IMR-90 (cell line): Measurements from ENCODE around the gene RAD51B. TPM values are rescaled to one million over a fixed set of nuclear protein-coding genes. Genes with fewer than 3 reads are reported as not detected.

Source experiments
- ATAC-seq: fragments of 200-7000 bp; cut with Tn5 transposase; 2 replicates; pipeline ENCODE4 v1.9.1; 2020; ENCODE audit warnings: low read depth, mild to moderate bottlenecking, moderate library complexity
- BruUV-seq: library from RNA; stranded (reverse); fragments of 400-500 nt; replicated peaks from 2 replicates; lab custom pipeline; 2021; lab: Mats Ljungman, UMichigan
- CTCF ChIA-PET: fragments of 300-600 bp; formaldehyde crosslinking; extraction: SDS; loops from one replicate; lab custom pipeline; 2021; ENCODE audit warnings: antibody characterized with exemption; lab: Yijun Ruan, JAX
- POLR2A ChIA-PET: fragments of 300-600 bp; sonication (Branson Sonifier 250); formaldehyde crosslinking; loops from one replicate; lab custom pipeline; 2022; ENCODE audit warnings: antibody characterized with exemption; ENCODE audit not compliant: unreplicated experiment; lab: Charles Lee
- DNase-seq: peaks from one replicate; pipeline ENCODE4 v3.0.0; 2013
- H2AFZ ChIP-seq: replicated peaks from 2 replicates; pipeline ENCODE3; 2013; ENCODE audit warnings: low read length, mild to moderate bottlenecking; ENCODE audit not compliant: poor library complexity
- H2AK5ac ChIP-seq: 2 replicates; pipeline ENCODE4 v1.6.1; 2013; ENCODE audit warnings: low read depth, low read length, inconsistent platforms
- H2AK9ac ChIP-seq: replicated peaks from 2 replicates; pipeline ENCODE3; 2013; ENCODE audit warnings: mild to moderate bottlenecking, low read depth, low read length, moderate library complexity; ENCODE audit not compliant: poor library complexity
- H2BK120ac ChIP-seq: 2 replicates; pipeline ENCODE4 v1.6.1; 2013; ENCODE audit warnings: low read depth, low read length, inconsistent platforms
- H2BK15ac ChIP-seq: 3 replicates; pipeline ENCODE4 v1.6.1; 2013; ENCODE audit warnings: low read depth, low read length, inconsistent platforms
- H2BK20ac ChIP-seq: 2 replicates; pipeline ENCODE4 v1.6.1; 2013; ENCODE audit warnings: low read depth, mild to moderate bottlenecking, inconsistent platforms, low read length, moderate library complexity
- H2BK5ac ChIP-seq: 2 replicates; pipeline ENCODE4 v1.6.1; 2013; ENCODE audit warnings: mild to moderate bottlenecking, low read depth, low read length, inconsistent platforms; ENCODE audit not compliant: poor library complexity, severe bottlenecking
- H3K14ac ChIP-seq: replicated peaks from 2 replicates; pipeline ENCODE4 v1.6.1; 2013; ENCODE audit warnings: low read depth, low read length, inconsistent platforms
- H3K18ac ChIP-seq: 2 replicates; pipeline ENCODE4 v1.6.1; 2013; ENCODE audit warnings: low read depth, low read length, control low read depth
- H3K23ac ChIP-seq: 2 replicates; pipeline ENCODE4 v1.6.1; 2013; ENCODE audit warnings: low read depth, low read length, inconsistent platforms
- H3K27ac ChIP-seq: 2 replicates; pipeline ENCODE4 v1.5.1; 2013; ENCODE audit warnings: mild to moderate bottlenecking, control low read depth, low read length; ENCODE audit not compliant: insufficient read depth
- H3K27me3 ChIP-seq: 2 replicates; pipeline ENCODE4 v1.6.1; 2013; ENCODE audit warnings: low read length; ENCODE audit not compliant: control insufficient read depth, insufficient read depth
- H3K36me3 ChIP-seq: 2 replicates; pipeline ENCODE4 v1.6.1; 2013; ENCODE audit warnings: low read length, mixed read lengths; ENCODE audit not compliant: control insufficient read depth, insufficient read depth
- H3K4ac ChIP-seq: 2 replicates; pipeline ENCODE4 v1.6.1; 2013; ENCODE audit warnings: low read depth, low read length, inconsistent platforms
- H3K4me1 ChIP-seq: 2 replicates; pipeline ENCODE4 v1.6.1; 2013; ENCODE audit warnings: low read length, mixed read lengths; ENCODE audit not compliant: control insufficient read depth, insufficient read depth
- H3K4me2 ChIP-seq: 2 replicates; pipeline ENCODE4 v1.6.1; 2013; ENCODE audit warnings: low read depth, mild to moderate bottlenecking, control low read depth, low read length, moderate library complexity
- H3K4me3 ChIP-seq: 2 replicates; pipeline ENCODE4 v1.5.1; 2013; ENCODE audit warnings: low read depth, mild to moderate bottlenecking, control low read depth, low read length, moderate library complexity; ENCODE audit not compliant: insufficient read depth
- H3K56ac ChIP-seq: 2 replicates; pipeline ENCODE4 v1.6.1; 2013; ENCODE audit warnings: low read length, inconsistent platforms; ENCODE audit not compliant: insufficient read depth; ENCODE audit errors: extremely low read depth
- H3K79me1 ChIP-seq, 2 experiments: 2 replicates each; pipeline ENCODE4 v1.6.1; 2013; ENCODE audit warnings: low read length in 2 of 2, inconsistent platforms in 1 of 2, low read depth in 1 of 2
- H3K9ac ChIP-seq: 2 replicates; pipeline ENCODE4 v1.6.1; 2013; ENCODE audit warnings: low read depth, low read length, control low read depth
- H3K9me1 ChIP-seq: 2 replicates; pipeline ENCODE4 v1.6.1; 2013; ENCODE audit warnings: low read length, inconsistent platforms; ENCODE audit not compliant: insufficient read depth
- H3K9me3 ChIP-seq: 2 replicates; pipeline ENCODE4 v1.6.1; 2013; ENCODE audit warnings: low read length; ENCODE audit not compliant: control insufficient read depth, insufficient read depth
- H4K20me1 ChIP-seq: 2 replicates; pipeline ENCODE4 v1.6.1; 2013; ENCODE audit warnings: low read length, inconsistent platforms; ENCODE audit not compliant: insufficient read depth
- H4K5ac ChIP-seq: 2 replicates; pipeline ENCODE4 v1.6.1; 2013; ENCODE audit warnings: mild to moderate bottlenecking, low read depth, low read length, control low read depth
- H4K8ac ChIP-seq, 2 experiments: 2 replicates each; pipeline ENCODE4 v1.6.1; 2013; ENCODE audit warnings: low read depth in 2 of 2, low read length in 2 of 2, control low read depth in 1 of 2, inconsistent platforms in 1 of 2
- H4K91ac ChIP-seq: 2 replicates; pipeline ENCODE4 v1.6.1; 2013; ENCODE audit warnings: low read depth, low read length, inconsistent platforms; ENCODE audit not compliant: insufficient read depth
- BHLHE40 ChIP-seq: fragments of 150-350 bp; IDR thresholded peaks from 2 replicates; pipeline ENCODE4 v1.6.1; 2016; ENCODE audit warnings: mild to moderate bottlenecking, low read depth, low read length
- CEBPB ChIP-seq: IDR thresholded peaks from 2 replicates; pipeline ENCODE4 v1.6.1; 2012; ENCODE audit warnings: low read depth, low read length, improper control_type of control experiment
- CTCF ChIP-seq: conservative IDR thresholded peaks from 2 replicates; pipeline ENCODE4 v1.5.1; 2012; ENCODE audit warnings: mild to moderate bottlenecking, low read depth, low read length, improper control_type of control experiment
- FOS ChIP-seq: fragments of 150-350 bp; IDR thresholded peaks from 2 replicates; pipeline ENCODE4 v1.6.1; 2016; ENCODE audit warnings: low read depth, low read length
- MAFK ChIP-seq: IDR thresholded peaks from 2 replicates; pipeline ENCODE4 v1.6.1; 2012; ENCODE audit warnings: low read depth, low read length, improper control_type of control experiment
- MAZ ChIP-seq: IDR thresholded peaks from 2 replicates; pipeline ENCODE4 v1.6.1; 2012; ENCODE audit warnings: low read depth, mild to moderate bottlenecking, low read length, improper control_type of control experiment, moderate library complexity, borderline replicate concordance
- MXI1 ChIP-seq: IDR thresholded peaks from 2 replicates; pipeline ENCODE4 v1.6.1; 2012; ENCODE audit warnings: low read depth, mild to moderate bottlenecking, low read length, moderate library complexity, borderline replicate concordance
- NFE2L2 ChIP-seq: fragments of 150-350 bp; IDR thresholded peaks from 2 replicates; pipeline ENCODE4 v1.6.1; 2016; ENCODE audit warnings: low read depth, mild to moderate bottlenecking, low read length
- RAD21 ChIP-seq: IDR thresholded peaks from 2 replicates; pipeline ENCODE4 v1.6.1; 2012; ENCODE audit warnings: low read length, improper control_type of control experiment
- WGBS, 2 experiments: methylation state at CpG; one replicate each; pipeline versions ENCODE4 v1.1.5 to v1.1.7; 2013; ENCODE audit warnings: missing lambda C conversion rate in 2 of 2; ENCODE audit not compliant: insufficient read length in 1 of 2; ENCODE audit errors: extremely low coverage in 2 of 2; 5-methylcytosine and 5-hydroxymethylcytosine counted together
- dilution Hi-C: fragments of 300-500 bp; cut with HindIII; formaldehyde crosslinking; loops from one replicate; pipeline ENCODE4 v1.14.3; 2018; ENCODE audit warnings: low sequenced_read_pairs; ENCODE audit not compliant: unreplicated experiment
- in situ Hi-C: fragments of 300-500 bp; cut with MboI; formaldehyde crosslinking; loops from 3 replicates; pipeline ENCODE4 v1.14.3; 2019; ENCODE audit warnings: low sequenced_read_pairs, inconsistent platforms, mixed read lengths
- intact Hi-C: fragments of 100-400 bp; cut with micrococcal nuclease; formaldehyde crosslinking; loops from 2 replicates; pipeline ENCODE4 v1.10.0; 2022
- polyA plus RNA-seq, 3 experiments: library from polyadenylated mRNA; depleted of rRNA; stranded (reverse); fragments of >200 nt; gene quantifications; 2 replicates each; pipeline ENCODE4 v1.2.3, GENCODE V29; 2012; ENCODE audit warnings: low replicate concordance in 1 of 3
- total RNA-seq: library from RNA; depleted of rRNA; stranded (reverse); fragments of >200 nt; gene quantifications from 2 replicates; pipeline ENCODE4 v1.2.3, GENCODE V29; 2012
- TF ChIP-seq, protein P1 (sequence below): fragments of 150-350 bp; IDR thresholded peaks from 2 replicates; pipeline ENCODE4 v1.6.1; 2016; ENCODE audit warnings: low read depth, mild to moderate bottlenecking, low read length, moderate library complexity, borderline replicate concordance
- TF ChIP-seq, protein P2 (sequence below): fragments of 150-350 bp; IDR thresholded peaks from 2 replicates; pipeline ENCODE4 v1.6.1; 2017; ENCODE audit warnings: mild to moderate bottlenecking, antibody characterized with exemption, low read length, low read depth

The RAD51B gene
- total and polyA plus RNA-seq, 2 of the 4 experiments (the other 2 are of a cell fraction) = 5.1 to 18.8 TPM

DNA sequence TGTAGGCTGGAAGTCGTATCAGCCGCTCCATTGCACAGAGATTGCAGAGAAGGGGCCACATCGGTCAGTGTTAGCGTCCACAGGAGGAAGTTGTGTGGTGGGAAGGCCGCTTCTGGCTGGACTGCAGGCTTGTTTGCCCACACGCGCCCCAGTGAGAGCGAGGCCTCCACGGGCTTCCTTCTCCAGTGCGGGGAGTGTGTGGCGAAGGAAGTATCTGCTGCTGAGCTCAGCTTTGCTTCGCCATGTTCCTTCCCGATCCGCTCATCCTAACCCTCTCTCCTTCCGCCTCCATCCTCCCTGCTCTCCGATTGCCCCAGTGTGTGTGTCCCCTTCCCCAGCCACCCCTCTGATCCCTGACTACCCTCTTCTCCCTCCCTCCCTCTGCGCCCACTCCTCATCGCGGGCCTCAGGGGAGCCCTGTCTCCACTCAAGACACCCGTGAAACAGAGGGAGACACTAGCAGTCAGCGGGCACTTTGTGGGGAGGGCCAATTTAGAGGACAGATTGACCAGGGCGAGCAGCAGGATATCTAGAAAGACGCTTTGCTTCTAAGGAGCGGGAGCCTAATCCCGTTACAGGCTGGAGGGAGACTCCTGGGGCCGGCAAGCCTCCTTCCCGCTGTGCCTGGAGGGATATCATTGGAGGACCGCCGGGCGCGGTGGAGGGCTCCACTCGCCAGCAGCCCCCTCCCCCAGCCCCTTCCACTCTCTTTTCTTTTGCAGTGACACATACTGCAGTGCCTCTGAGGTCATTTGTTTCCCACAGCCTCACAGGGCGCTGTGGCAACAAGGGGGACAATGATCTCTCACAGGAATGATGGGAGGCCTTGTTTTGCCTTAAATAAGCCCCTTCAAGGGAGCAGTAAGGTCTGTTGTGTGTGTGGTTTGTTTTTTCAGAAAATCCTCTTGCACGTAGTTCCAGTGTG, 544.5 kb downstream of the RAD51B start:
- ATAC-seq (peak; percentile 8), DNase-seq (peak; percentile 62)
- Histone ChIP-seq H2BK20ac (peak overlapping the region; percentile 29; the same call in 1 of the 2 replicates), H2AFZ (peak overlapping the region; percentile 71), H3K36me3 (no peaks in the 10 kb centered on the region), H3K9me3 (no peaks in the 10 kb centered on the region), H3K9ac (no peak overlapping the region), H3K18ac (peak overlapping the region; percentile 21), H3K23ac (peak overlapping the region; percentile 8; the same call in 1 of the 2 replicates), H3K27me3 (no peaks in the 10 kb centered on the region), H3K27ac (no peak overlapping the region), H3K79me1 (peaks cover 0 to 4% of the 10 kb centered on the region in 2 experiments; a peak in 1 of 4 replicates), H3K4me2 (no peak overlapping the region), H2BK120ac (peak overlapping the region; percentile 48), H3K4me1 (peaks cover 16% of the 10 kb centered on the region), H4K91ac (peak overlapping the region; percentile 12; the same call in 1 of the 2 replicates), H3K4me3 (no peak overlapping the region), H4K8ac (peak overlapping the region; percentile 51 to 81; a peak in 2 of 4 replicates), H2AK5ac (peak overlapping the region; percentile 57), H3K14ac (no peak overlapping the region), H4K20me1 (no peaks in the 10 kb centered on the region), H2BK5ac (peak overlapping the region; percentile 11), H3K56ac (no peak overlapping the region), H4K5ac (peak overlapping the region; percentile 34), H3K9me1 (peaks cover 12% of the 10 kb centered on the region), H3K4ac (peak overlapping the region; percentile 88), H2AK9ac (peak overlapping the region; percentile 81), H2BK15ac (peak overlapping the region; percentile 29; the same call in 2 of the 3 replicates)
- WGBS, 2 experiments = 87% methylated on average over 10 of the region's 34 CpGs; no CpG with 5 or more reads in 1 of the 2 experiments
- CTCF ChIA-PET = interaction anchor here (0.6 to 1.6 kb wide), 2 partner anchors 12 to 19 kb away, joined by 4 read pairs; no protein-coding TSS in a partner anchor
- intact Hi-C loops (no loop called here), in situ Hi-C loops (no loop called here), dilution Hi-C loops (no loop called here)
- POLR2A ChIA-PET = no interaction called here
- no TSS peak for BruUV-seq
- TF ChIP-seq, protein P1, sequence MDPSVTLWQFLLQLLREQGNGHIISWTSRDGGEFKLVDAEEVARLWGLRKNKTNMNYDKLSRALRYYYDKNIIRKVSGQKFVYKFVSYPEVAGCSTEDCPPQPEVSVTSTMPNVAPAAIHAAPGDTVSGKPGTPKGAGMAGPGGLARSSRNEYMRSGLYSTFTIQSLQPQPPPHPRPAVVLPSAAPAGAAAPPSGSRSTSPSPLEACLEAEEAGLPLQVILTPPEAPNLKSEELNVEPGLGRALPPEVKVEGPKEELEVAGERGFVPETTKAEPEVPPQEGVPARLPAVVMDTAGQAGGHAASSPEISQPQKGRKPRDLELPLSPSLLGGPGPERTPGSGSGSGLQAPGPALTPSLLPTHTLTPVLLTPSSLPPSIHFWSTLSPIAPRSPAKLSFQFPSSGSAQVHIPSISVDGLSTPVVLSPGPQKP = no peak
- TF ChIP-seq CTCF = no peak
- no peak for TF ChIP-seq MXI1
- TF ChIP-seq CEBPB = 0 out of 2 replicates have a peak, but pooled peaks have one; percentile 25
- TF ChIP-seq MAZ = no peak
- TF ChIP-seq, protein P2, sequence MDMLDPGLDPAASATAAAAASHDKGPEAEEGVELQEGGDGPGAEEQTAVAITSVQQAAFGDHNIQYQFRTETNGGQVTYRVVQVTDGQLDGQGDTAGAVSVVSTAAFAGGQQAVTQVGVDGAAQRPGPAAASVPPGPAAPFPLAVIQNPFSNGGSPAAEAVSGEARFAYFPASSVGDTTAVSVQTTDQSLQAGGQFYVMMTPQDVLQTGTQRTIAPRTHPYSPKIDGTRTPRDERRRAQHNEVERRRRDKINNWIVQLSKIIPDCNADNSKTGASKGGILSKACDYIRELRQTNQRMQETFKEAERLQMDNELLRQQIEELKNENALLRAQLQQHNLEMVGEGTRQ = no peak
- TF ChIP-seq FOS = 0 out of 2 replicates have a peak, but pooled peaks have one; percentile 26
- no peak for TF ChIP-seq BHLHE40
- peak; percentile 20 for TF ChIP-seq RAD21
- TF ChIP-seq NFE2L2 = no peak
- no peak for TF ChIP-seq MAFK
